K562 (cell line): ENCODE data around the gene PHF24. TPM values are rescaled to one million over a fixed set of nuclear protein-coding genes. Genes with fewer than 3 reads are reported as not detected.
A peak's percentile ranks its signal among the peaks of the same experiment; 100 is the strongest.

Experiments
- ATF7 ChIP-seq: fragments of 450-650 bp; IDR thresholded peaks from 2 replicates; pipeline ENCODE4 v1.7.1; 2014; ENCODE audit warnings: mild to moderate bottlenecking, moderate library complexity
- BCOR ChIP-seq: fragments of 450-650 bp; IDR thresholded peaks from 2 replicates; pipeline ENCODE4 v1.6.1; 2016
- CREM ChIP-seq: IDR thresholded peaks from 2 replicates; pipeline ENCODE4 v1.6.1; 2014; ENCODE audit warnings: antibody characterized with exemption, low read depth
- CXXC5 ChIP-seq: fragments of 250-450 bp; sonication (Bioruptor Pico); IDR thresholded peaks from 2 replicates; pipeline ENCODE4 v1.8.0; 2022; ENCODE audit warnings: inconsistent platforms, mild to moderate bottlenecking, moderate library complexity
- FUS ChIP-seq: fragments of 200-400 bp; formaldehyde crosslinking; optimal IDR thresholded peaks from 2 replicates; pipeline ENCODE3; 2017; ENCODE audit warnings: low read depth, low read length
- GABPB1 ChIP-seq: sonication (generic); formaldehyde crosslinking; IDR thresholded peaks from 2 replicates; pipeline ENCODE4 v1.8.0; 2022; ENCODE audit warnings: mild to moderate bottlenecking, missing genetic modification reagents
- NFIC ChIP-seq: fragments of 450-650 bp; IDR thresholded peaks from 2 replicates; pipeline ENCODE4 v1.6.1; 2017; ENCODE audit warnings: mild to moderate bottlenecking, inconsistent platforms
- PBX2 ChIP-seq, 2 experiments: IDR thresholded peaks in 1 of 2; conservative IDR thresholded peaks in 1 of 2; 2 replicates each; pipeline ENCODE4 v1.6.1; 2016; ENCODE audit warnings: low read depth in 2 of 2, mild to moderate bottlenecking in 1 of 2, missing compliant biosample characterization in 1 of 2, missing genetic modification characterization in 1 of 2, moderate library complexity in 1 of 2
- PTBP1 ChIP-seq: fragments of 200-400 bp; formaldehyde crosslinking; IDR thresholded peaks from 2 replicates; pipeline ENCODE4 v1.6.1; 2017; ENCODE audit warnings: low read depth, low read length
- RBM25 ChIP-seq: fragments of 200-400 bp; formaldehyde crosslinking; IDR thresholded peaks from 2 replicates; pipeline ENCODE4 v1.6.1; 2018; ENCODE audit warnings: low read length, low read depth, moderate library complexity; ENCODE audit not compliant: severe bottlenecking
- SIX5 ChIP-seq, 2 experiments: IDR thresholded peaks; 2 replicates each; pipeline ENCODE4 v1.6.1; 2011; ENCODE audit warnings: low read length in 2 of 2, borderline replicate concordance in 1 of 2, low read depth in 1 of 2, mild to moderate bottlenecking in 1 of 2, moderate library complexity in 1 of 2; ENCODE audit not compliant: insufficient read depth in 1 of 2
- ZNF143 ChIP-seq: sonication (generic); formaldehyde crosslinking; IDR thresholded peaks from 2 replicates; pipeline ENCODE4 v1.9.0; 2022; ENCODE audit warnings: mild to moderate bottlenecking, missing genetic modification reagents
- ZNF764 ChIP-seq: fragments of 250-450 bp; sonication (Bioruptor Pico); IDR thresholded peaks from 2 replicates; pipeline ENCODE4 v1.4.0; 2020; ENCODE audit warnings: low read depth, mild to moderate bottlenecking, moderate library complexity
- polyA plus RNA-seq, 8 experiments: library from polyadenylated mRNA; depleted of rRNA in 4 of 8; stranded (reverse) in 5 of 8; unstranded in 3 of 8; fragments of >200 nt; fragmentation: Nextera tagmentation in 2 of 8; fragmentation: Illumina TruSeq in 1 of 8; extraction: Ambion mirVana in 2 of 8; extraction: Trizol in 1 of 8; gene quantifications; 2 replicates each; pipeline versions ENCODE4 v1.2.1 to v1.2.3, GENCODE V29; 2011 to 2014; ENCODE audit warnings: inconsistent platforms in 1 of 8, missing spikeins in 1 of 8
- total RNA-seq, 7 experiments: library from RNA; depleted of rRNA in 6 of 7; stranded (reverse); fragments of >200 nt in 6 of 7; fragmentation: Illumina TruSeq in 2 of 7; extraction: Trizol in 2 of 7; gene quantifications; 2 replicates each; pipeline versions ENCODE4 v1.2.1 to v1.2.3, GENCODE V29; 2011 to 2021; ENCODE audit warnings: low replicate concordance in 1 of 7
- TF ChIP-seq, protein P1 (sequence below): fragments of 450-650 bp; formaldehyde crosslinking; IDR thresholded peaks from 2 replicates; pipeline ENCODE4 v1.4.0; 2020; ENCODE audit warnings: mild to moderate bottlenecking
- TF ChIP-seq, protein P2 (sequence below): sonication (generic); formaldehyde crosslinking; IDR thresholded peaks from 2 replicates; pipeline ENCODE4 v1.9.0; 2022; ENCODE audit warnings: mild to moderate bottlenecking, missing genetic modification reagents
- TF ChIP-seq, protein P3 (sequence below): fragments of 450-650 bp; IDR thresholded peaks from 2 replicates; pipeline ENCODE4 v1.6.1; 2017; ENCODE audit warnings: mild to moderate bottlenecking, moderate library complexity
- TF ChIP-seq, protein P4 (sequence below): fragments of 450-650 bp; IDR thresholded peaks from 2 replicates; pipeline ENCODE4 v1.6.1; 2018; ENCODE audit not compliant: partially characterized antibody

PHF24 gene
- total and polyA plus RNA-seq, 9 of the 15 experiments (the other 6 are each of a cell fraction or from before 2014, with no cell fraction given): 0.01 TPM; not detected in 7

DNA sequence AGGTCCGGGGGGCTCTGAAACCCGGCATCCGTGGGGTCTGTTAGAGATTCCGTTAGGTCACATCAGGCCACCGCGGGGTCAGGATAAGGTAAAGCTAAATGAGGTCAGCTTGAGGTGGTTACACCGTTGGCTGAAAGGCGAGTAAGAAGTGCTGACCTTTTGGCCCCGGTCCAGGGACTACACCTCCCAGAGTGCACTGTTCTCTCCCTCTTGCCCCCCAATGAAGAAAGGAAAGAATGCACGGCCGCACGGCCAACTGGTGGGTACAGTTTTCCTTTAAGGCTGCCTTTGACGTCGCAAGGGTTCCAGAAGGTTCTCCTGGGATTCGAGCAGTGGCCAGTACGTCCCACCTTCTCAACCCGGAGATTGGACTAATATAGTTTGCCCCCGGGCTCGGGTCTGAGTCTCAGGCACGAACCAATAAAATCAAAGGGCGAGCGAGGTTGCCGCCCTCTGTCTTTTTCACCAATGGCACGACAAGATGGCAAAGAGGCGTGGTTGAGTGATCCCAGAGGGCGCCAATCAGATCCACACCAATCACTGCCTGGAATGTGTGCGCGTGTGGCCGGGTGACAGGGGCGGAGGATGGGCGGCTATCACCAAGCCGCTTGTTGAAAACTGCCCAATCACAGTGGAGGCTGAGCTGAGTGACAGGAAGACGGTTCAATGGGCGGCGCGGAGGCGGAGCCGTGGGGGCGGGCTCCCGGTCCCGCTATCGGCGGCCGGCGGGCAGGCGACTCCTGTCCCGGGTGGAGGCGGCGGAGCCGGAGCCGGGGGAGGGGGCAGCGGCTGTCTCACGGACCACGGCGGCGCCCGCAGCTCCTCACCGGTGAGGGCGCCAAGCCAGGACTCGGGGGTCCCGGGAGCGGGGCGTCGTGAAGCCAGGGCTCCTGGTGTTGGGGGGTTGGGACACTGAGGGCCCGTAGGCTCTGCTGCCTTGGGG is 31.2 kb downstream of the PHF24 start, which contains the start of gene DNAJB5 (continued):
- no peak for TF ChIP-seq ZNF764 (CRISPR knock-in tag)
- TF ChIP-seq GABPB1 (CRISPR knock-in tag): 0 out of 2 replicates have a peak, but pooled peaks have one; percentile 19
- TF ChIP-seq, protein P1, sequence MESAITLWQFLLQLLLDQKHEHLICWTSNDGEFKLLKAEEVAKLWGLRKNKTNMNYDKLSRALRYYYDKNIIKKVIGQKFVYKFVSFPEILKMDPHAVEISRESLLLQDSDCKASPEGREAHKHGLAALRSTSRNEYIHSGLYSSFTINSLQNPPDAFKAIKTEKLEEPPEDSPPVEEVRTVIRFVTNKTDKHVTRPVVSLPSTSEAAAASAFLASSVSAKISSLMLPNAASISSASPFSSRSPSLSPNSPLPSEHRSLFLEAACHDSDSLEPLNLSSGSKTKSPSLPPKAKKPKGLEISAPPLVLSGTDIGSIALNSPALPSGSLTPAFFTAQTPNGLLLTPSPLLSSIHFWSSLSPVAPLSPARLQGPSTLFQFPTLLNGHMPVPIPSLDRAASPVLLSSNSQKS (CRISPR knock-in tag): no peak
- TF ChIP-seq PBX2 (CRISPR knock-in tag; IDR thresholded peaks at IDR 0.05; ENCODE audit: low read depth): peak; percentile 89
- TF ChIP-seq PBX2 (tag; conservative IDR thresholded peaks at IDR 0.05; ENCODE audit: low read depth): peak; percentile 99
- no peak for TF ChIP-seq BCOR
- peak; percentile 95 for TF ChIP-seq NFIC
- peak; percentile 87 for TF ChIP-seq CREM
- TF ChIP-seq, protein P2, sequence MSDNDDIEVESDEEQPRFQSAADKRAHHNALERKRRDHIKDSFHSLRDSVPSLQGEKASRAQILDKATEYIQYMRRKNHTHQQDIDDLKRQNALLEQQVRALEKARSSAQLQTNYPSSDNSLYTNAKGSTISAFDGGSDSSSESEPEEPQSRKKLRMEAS (CRISPR knock-in tag): 0 out of 2 replicates have a peak, but pooled peaks have one; percentile 35
- TF ChIP-seq CXXC5 (CRISPR knock-in tag): peak; percentile 96
- peak; percentile 98 for TF ChIP-seq RBM25
- TF ChIP-seq SIX5 (IDR thresholded peaks at IDR 0.05; ENCODE audit: borderline replicate concordance in 1 of 2, insufficient read depth in 1 of 2, low read depth in 1 of 2, low read length in 2 of 2): peak; percentile 36 to 43; a peak in 2 of 4 replicates
- TF ChIP-seq ATF7: peak; percentile 64; the same call in 1 of the 2 replicates
- TF ChIP-seq, protein P3, sequence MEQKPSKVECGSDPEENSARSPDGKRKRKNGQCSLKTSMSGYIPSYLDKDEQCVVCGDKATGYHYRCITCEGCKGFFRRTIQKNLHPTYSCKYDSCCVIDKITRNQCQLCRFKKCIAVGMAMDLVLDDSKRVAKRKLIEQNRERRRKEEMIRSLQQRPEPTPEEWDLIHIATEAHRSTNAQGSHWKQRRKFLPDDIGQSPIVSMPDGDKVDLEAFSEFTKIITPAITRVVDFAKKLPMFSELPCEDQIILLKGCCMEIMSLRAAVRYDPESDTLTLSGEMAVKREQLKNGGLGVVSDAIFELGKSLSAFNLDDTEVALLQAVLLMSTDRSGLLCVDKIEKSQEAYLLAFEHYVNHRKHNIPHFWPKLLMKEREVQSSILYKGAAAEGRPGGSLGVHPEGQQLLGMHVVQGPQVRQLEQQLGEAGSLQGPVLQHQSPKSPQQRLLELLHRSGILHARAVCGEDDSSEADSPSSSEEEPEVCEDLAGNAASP: peak; percentile 89
- TF ChIP-seq FUS: no peak
- TF ChIP-seq PTBP1: no peak
- peak; percentile 82 for TF ChIP-seq ZNF143 (CRISPR knock-in tag)
- TF ChIP-seq, protein P4, sequence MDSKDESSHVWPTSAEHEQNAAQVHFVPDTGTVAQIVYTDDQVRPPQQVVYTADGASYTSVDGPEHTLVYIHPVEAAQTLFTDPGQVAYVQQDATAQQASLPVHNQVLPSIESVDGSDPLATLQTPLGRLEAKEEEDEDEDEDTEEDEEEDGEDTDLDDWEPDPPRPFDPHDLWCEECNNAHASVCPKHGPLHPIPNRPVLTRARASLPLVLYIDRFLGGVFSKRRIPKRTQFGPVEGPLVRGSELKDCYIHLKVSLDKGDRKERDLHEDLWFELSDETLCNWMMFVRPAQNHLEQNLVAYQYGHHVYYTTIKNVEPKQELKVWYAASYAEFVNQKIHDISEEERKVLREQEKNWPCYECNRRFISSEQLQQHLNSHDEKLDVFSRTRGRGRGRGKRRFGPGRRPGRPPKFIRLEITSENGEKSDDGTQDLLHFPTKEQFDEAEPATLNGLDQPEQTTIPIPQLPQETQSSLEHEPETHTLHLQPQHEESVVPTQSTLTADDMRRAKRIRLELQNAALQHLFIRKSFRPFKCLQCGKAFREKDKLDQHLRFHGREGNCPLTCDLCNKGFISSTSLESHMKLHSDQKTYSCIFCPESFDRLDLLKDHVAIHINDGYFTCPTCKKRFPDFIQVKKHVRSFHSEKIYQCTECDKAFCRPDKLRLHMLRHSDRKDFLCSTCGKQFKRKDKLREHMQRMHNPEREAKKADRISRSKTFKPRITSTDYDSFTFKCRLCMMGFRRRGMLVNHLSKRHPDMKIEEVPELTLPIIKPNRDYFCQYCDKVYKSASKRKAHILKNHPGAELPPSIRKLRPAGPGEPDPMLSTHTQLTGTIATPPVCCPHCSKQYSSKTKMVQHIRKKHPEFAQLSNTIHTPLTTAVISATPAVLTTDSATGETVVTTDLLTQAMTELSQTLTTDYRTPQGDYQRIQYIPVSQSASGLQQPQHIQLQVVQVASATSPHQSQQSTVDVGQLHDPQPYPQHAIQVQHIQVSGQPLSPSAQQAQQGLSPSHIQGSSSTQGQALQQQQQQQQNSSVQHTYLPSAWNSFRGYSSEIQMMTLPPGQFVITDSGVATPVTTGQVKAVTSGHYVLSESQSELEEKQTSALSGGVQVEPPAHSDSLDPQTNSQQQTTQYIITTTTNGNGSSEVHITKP: peak; percentile 70
